Ramos (cell line): ENCODE data around the gene DDO.
"Not testable (repeated sequence)": the region's sequence is repeated elsewhere in the genome, so short reads cannot be mapped to it uniquely, and the experiment has no call there.

Experiments
- in situ Hi-C: fragments of 300-500 bp; cut with MboI; formaldehyde crosslinking; loops from one replicate; pipeline ENCODE4 v1.14.3; 2022; ENCODE audit warnings: low sequenced_read_pairs; ENCODE audit not compliant: unreplicated experiment

DDO gene

DNA sequence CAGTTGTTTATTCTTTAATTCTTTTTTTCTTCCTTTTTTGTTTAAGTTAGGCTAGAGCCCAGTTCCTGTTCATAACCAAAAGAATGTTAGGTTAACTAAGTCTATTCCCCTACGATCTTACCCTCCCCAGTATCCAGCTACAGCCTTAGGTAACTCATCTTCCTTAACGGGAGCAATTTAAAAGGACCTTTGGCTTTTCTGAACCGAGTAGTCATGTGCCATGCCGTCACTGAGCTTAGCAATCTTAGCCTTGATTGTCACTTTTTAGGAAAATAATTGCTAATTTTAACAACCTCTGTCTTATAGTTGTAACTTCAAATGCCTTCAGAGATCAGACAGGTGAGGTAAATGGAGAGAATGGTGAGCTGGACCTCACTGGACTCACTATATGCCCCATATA is 63.4 kb downstream of the DDO start:
- in situ Hi-C loops: no loop called here

DNA sequence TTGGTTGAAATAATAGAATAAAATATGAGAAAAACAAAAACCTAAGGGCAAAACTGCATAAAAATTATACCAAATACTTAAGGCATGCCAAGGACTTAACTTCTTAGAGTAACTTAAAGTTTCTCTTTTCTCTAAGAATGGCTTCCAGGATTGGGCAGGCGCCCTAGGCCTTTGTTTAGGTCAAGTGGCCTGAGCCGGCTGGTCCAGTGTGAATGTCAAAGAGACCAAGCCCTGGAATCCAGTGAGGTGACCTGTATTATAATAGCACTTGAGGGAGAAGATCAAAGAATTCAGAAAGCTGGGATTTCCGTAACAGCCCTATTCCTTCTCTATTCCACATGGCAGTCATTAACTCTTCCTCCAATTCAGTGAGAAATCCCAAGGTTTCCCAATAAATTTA is 63.8 kb downstream of the DDO start:
- in situ Hi-C loops: no loop called here

DNA sequence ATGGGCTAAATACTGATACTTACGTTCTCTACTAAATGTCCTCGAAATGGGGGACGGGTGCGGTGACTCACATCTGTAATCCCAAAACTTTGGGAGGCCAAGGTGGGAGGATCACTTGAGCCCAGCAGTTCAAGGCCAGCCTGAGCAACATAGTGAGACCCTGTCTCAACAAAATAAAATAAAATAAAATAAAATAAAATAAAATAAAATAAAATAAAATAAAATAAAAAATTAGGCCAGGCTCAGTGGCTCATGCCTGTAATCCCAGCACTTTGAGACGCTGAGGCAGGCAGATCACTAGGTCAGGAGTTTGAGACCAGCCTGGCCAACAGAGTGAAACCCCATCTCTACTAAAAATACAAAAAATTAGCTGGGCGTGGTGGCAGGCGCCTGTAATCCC is 64.8 kb downstream of the DDO start:
- in situ Hi-C loops: not testable (repeated sequence)

DNA sequence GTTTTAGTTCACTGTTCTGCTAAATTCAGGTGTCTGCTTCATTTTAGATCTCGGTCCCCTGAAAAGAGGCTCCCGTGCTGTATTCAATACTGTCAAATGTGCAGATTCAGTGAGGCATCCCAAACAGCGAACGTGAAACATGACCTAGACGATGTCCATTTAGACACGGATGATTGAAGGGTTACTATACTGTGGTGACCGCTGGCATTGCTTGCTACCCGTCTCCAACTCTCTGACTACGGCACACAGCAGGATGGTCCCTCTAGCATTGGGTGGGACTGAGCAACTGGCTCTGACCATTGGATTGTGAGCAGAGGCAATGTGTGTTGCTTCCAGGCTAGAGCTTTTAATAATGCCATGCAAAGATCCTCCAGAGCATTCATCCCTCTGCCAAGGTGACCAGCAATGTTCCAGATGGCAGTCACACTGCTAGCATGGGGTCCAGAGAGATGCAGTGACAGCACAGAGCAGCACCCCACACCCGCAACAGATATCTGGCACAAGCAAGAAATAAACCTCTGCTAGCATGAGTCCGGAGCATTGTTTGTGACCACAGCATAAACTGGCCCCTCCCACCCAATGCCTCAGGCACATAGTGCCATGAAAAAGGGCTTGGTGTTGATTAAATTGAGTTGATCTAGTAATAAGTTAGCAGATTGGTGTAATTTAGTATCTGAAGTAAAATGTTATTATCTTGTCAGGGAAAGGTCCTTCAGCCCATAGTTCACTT is 66.2 kb downstream of the DDO start:
- in situ Hi-C loops: no loop called here

DNA sequence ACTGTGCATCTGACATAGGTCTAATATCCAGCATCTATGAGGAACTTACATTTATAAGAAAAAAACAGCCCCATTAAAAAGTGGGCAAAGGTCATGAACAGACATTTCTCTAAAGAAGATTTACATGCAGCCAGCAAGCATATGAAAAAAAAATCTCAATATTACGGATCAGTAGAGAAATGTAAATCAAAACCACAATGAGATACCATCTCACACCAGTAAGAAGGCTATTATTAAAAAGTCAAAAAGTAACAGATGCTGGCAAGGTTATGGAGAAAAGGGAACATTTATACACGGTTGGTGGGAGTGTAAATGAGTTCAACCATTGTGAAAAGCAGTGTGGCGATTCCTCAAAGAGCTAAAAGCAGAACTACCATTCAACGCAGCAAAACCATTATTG is 70.3 kb downstream of the DDO start:
- in situ Hi-C loops: no loop called here

DNA sequence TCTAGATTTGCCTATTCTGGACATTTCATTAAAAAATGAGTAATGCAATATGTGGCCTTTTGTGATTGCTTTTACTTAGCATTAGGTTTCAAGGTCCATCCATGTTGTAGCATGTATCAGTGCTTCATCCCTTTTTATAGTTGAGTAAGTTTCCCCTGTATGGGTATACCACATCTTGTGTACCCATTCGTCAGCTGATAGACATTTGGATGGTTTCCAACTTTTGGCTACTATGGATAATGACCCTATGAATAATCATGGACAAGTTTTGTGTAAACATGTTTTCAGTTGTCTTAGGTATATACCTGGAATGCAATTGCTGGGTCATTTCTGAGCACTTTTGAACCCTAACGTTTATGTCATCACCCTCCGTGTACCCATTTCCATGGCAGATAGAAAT is 72.6 kb downstream of the DDO start:
- in situ Hi-C loops: no loop called here
